Endothelial cell (in vitro differentiated cells): ENCODE measurements around the gene IRX3. TPM values are rescaled to one million over a fixed set of nuclear protein-coding genes. Genes with fewer than 3 reads are reported as not detected.

Source experiments
- DNase-seq: peaks from one replicate; pipeline ENCODE4 v3.0.0; 2021; ENCODE audit warnings: low spot score
- H3K27ac Mint-ChIP-seq: one replicate; pipeline ENCODE4 v1.8.0; 2021; ENCODE audit warnings: mixed read lengths, inconsistent platforms; ENCODE audit not compliant: unreplicated experiment
- H3K27me3 Mint-ChIP-seq: one replicate; pipeline ENCODE4 v1.8.0; 2021; ENCODE audit warnings: mild to moderate bottlenecking, moderate library complexity, mixed read lengths, inconsistent platforms; ENCODE audit not compliant: unreplicated experiment
- H3K36me3 Mint-ChIP-seq: one replicate; pipeline ENCODE4 v1.8.0; 2021; ENCODE audit warnings: mild to moderate bottlenecking, low read depth, mixed read lengths, inconsistent platforms; ENCODE audit not compliant: unreplicated experiment
- H3K4me1 Mint-ChIP-seq: one replicate; pipeline ENCODE4 v1.8.0; 2021; ENCODE audit warnings: mild to moderate bottlenecking, mixed read lengths, inconsistent platforms; ENCODE audit not compliant: unreplicated experiment
- H3K4me3 Mint-ChIP-seq: one replicate; pipeline ENCODE4 v1.8.0; 2021; ENCODE audit warnings: mild to moderate bottlenecking, mixed read lengths, inconsistent platforms; ENCODE audit not compliant: unreplicated experiment
- H3K9me3 Mint-ChIP-seq: one replicate; pipeline ENCODE4 v1.8.0; 2021; ENCODE audit warnings: mixed read lengths, inconsistent platforms; ENCODE audit not compliant: unreplicated experiment
- total RNA-seq: library from RNA; stranded (reverse); fragmentation: NEBNext Ultra II Directional; extraction: Animal tissue kit (Norgen Biotek cat#: 25700); gene quantifications from one replicate; pipeline ENCODE4 v1.2.1, GENCODE V29; 2021; ENCODE audit not compliant: unreplicated experiment
- TF ChIP-seq, protein P1 (sequence below): fragments of 200-600 bp; sonication (generic); IDR thresholded peaks from one replicate; pipeline ENCODE4 v1.5.0; 2021; ENCODE audit warnings: antibody characterized with exemption; ENCODE audit not compliant: unreplicated experiment

Gene IRX3
- total RNA-seq, 1 donor from 2014 or later: 30.5 TPM

DNA sequence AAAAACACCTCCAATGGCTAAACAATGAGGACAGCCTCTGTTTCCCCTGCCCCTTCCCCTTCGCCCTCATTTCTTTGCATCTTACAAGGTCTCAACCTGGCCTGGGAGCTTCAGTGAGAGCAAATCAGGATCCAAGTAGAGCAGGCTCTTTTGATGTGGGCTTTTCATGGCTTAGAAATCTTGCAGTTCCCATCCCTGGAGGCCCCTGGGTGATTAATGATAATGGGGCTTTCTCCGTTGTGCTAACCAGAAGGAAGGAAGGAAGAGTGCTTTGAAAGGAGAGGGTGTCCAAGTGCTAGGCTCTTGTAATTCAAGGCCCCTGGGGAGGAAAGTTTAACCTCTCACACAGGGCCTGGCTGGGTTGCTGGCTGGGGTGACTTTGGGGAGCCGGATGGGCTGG, 18.5 kb upstream of the IRX3 start:
- H3K9me3 Mint-ChIP-seq: no peaks in the 10 kb centered on the region
- DNase-seq: no peak
- no peaks in the 10 kb centered on the region for H3K36me3 Mint-ChIP-seq
- peaks cover 26% of the 10 kb centered on the region for H3K4me1 Mint-ChIP-seq
- peaks cover 2% of the 10 kb centered on the region for H3K27me3 Mint-ChIP-seq
- no peak overlapping the region for H3K4me3 Mint-ChIP-seq
- TF ChIP-seq, protein P1, sequence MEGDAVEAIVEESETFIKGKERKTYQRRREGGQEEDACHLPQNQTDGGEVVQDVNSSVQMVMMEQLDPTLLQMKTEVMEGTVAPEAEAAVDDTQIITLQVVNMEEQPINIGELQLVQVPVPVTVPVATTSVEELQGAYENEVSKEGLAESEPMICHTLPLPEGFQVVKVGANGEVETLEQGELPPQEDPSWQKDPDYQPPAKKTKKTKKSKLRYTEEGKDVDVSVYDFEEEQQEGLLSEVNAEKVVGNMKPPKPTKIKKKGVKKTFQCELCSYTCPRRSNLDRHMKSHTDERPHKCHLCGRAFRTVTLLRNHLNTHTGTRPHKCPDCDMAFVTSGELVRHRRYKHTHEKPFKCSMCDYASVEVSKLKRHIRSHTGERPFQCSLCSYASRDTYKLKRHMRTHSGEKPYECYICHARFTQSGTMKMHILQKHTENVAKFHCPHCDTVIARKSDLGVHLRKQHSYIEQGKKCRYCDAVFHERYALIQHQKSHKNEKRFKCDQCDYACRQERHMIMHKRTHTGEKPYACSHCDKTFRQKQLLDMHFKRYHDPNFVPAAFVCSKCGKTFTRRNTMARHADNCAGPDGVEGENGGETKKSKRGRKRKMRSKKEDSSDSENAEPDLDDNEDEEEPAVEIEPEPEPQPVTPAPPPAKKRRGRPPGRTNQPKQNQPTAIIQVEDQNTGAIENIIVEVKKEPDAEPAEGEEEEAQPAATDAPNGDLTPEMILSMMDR: no peak
- H3K27ac Mint-ChIP-seq: no peak overlapping the region

DNA sequence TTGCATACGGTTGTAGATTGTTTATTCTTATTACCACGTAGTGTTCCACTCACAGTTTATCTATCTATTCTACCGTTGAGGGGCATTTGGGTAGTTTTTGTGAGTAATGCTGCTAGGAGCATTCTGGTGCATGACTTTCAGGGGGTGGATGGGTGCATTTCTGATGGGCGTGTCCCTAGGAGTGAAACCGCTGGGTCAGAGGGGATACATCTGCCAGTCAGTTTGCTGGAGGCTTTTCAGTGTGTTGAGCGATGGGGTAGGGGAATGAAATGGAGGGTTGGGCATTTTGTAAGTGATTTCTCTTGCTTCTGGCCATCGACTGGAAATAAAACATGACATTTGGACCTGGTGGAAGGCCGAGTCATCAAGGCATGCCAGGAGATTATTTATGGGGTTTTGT, 17.0 kb upstream of the IRX3 start:
- Mint-ChIP-seq H3K4me3 (no peak overlapping the region), H3K4me1 (peaks cover 22% of the 10 kb centered on the region), H3K9me3 (no peaks in the 10 kb centered on the region), H3K36me3 (no peaks in the 10 kb centered on the region), H3K27me3 (peaks cover 2% of the 10 kb centered on the region), H3K27ac (no peak overlapping the region)
- TF ChIP-seq, protein P1: no peak
- no peak for DNase-seq

DNA sequence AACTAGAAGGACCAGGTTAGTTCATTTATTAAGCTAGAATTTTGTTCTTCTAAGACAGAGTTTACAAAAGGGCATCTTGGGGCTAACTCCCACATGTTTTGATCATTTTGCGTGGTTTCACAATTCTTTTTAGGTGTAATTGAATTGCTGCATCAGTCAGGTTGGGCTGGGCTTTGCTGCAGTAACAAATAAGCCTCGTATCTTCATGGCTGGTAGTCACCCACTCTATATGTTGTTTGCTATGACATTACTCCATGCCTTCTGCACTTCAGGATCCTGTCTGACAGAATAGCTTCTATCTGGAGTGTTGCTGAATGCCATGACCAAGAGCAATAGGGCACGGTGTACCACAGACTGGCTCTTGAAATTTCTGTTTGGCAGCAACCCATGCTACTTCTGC, 10.6 kb upstream of the IRX3 start:
- TF ChIP-seq, protein P1: no peak
- Mint-ChIP-seq H3K9me3 (no peaks in the 10 kb centered on the region), H3K4me3 (no peak overlapping the region), H3K4me1 (no peaks in the 10 kb centered on the region), H3K27me3 (peaks cover 2% of the 10 kb centered on the region), H3K36me3 (peaks cover 3% of the 10 kb centered on the region), H3K27ac (no peak overlapping the region)
- no peak for DNase-seq

DNA sequence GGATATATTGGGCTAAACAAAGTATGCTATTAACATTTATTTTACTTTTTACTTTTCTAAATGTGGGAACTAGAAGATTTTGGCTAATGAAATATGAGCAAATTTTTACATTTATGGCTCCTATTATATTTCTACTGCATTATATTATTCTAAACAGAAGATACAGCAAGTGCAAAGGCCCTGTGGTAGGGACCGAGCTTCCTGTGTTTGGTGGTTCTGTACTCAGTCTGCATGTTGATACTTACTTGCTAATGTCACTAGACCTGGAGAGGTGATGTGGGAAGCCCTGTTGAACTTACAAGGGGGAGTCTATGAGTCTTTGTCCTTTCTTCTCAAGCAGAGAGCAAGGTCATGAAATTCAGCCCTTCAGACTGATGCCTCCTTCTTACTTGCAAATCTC, 10.0 kb upstream of the IRX3 start:
- H3K4me3 Mint-ChIP-seq: no peak overlapping the region
- H3K9me3 Mint-ChIP-seq: no peaks in the 10 kb centered on the region
- no peaks in the 10 kb centered on the region for H3K4me1 Mint-ChIP-seq
- H3K36me3 Mint-ChIP-seq: peaks cover 3% of the 10 kb centered on the region
- DNase-seq: no peak
- H3K27ac Mint-ChIP-seq: no peak overlapping the region
- TF ChIP-seq, protein P1: no peak
- peaks cover 2% of the 10 kb centered on the region for H3K27me3 Mint-ChIP-seq

DNA sequence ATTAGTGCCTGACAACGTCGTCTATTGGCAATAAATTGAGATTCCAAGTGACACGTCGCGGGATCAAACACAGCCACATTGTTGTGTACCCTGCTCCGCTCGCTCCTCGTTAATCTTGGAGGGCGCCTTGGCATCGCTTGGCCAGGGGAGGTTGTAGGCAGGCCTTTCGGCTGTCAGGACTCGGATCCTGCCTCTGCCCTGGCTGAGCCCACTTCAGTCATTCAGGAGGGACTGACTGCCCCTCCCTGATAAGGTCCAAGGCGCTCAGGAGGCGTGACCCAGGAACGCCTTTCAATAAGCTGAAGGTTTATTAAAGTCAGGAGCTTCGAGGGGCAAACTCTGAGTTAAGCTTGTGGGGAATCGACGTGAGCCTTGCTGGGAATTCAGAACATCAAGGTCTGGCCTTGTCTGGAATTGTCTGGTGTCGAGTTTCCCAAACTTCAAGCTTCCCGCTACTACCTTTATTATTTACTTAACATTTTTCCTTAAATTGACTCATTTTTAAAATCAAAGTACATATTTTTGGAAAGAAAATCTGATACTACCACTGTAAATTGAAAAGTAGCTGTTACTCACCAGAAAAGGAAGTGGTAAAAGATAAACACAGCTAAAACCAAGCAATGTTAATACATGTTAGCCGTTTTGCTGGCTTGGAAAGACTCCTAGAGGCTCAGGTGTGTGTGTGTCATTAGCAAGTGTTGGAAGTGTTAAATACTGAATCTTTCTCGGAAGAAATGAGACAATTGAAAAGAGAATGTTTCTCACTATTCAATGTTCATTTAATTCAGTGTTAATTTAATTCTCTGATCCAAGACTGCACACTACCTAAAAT, 5.3 kb upstream of the IRX3 start:
- peak overlapping the region; percentile 42 for H3K4me3 Mint-ChIP-seq
- peaks cover 15% of the 10 kb centered on the region for H3K27me3 Mint-ChIP-seq
- H3K27ac Mint-ChIP-seq: no peak overlapping the region
- peaks cover 15% of the 10 kb centered on the region for H3K4me1 Mint-ChIP-seq
- peaks cover 8% of the 10 kb centered on the region for H3K36me3 Mint-ChIP-seq
- no peaks in the 10 kb centered on the region for H3K9me3 Mint-ChIP-seq
- TF ChIP-seq, protein P1: no peak
- peak; percentile 6 for DNase-seq
